Stimulated activated naive CD4-positive, alpha-beta T cell treated with Interleukin-2 at 50 U/mL for 16 hours (primary cell): ENCODE results near the gene RNU1-3.
"Not testable (repeated sequence)": the region's sequence is repeated elsewhere in the genome, so short reads cannot be mapped to it uniquely, and the experiment has no call there.

Experiments used
- DNase-seq: peaks from one replicate; lab custom pipeline; 2025; lab: John Stamatoyannopoulos, UW

Gene RNU1-3

DNA sequence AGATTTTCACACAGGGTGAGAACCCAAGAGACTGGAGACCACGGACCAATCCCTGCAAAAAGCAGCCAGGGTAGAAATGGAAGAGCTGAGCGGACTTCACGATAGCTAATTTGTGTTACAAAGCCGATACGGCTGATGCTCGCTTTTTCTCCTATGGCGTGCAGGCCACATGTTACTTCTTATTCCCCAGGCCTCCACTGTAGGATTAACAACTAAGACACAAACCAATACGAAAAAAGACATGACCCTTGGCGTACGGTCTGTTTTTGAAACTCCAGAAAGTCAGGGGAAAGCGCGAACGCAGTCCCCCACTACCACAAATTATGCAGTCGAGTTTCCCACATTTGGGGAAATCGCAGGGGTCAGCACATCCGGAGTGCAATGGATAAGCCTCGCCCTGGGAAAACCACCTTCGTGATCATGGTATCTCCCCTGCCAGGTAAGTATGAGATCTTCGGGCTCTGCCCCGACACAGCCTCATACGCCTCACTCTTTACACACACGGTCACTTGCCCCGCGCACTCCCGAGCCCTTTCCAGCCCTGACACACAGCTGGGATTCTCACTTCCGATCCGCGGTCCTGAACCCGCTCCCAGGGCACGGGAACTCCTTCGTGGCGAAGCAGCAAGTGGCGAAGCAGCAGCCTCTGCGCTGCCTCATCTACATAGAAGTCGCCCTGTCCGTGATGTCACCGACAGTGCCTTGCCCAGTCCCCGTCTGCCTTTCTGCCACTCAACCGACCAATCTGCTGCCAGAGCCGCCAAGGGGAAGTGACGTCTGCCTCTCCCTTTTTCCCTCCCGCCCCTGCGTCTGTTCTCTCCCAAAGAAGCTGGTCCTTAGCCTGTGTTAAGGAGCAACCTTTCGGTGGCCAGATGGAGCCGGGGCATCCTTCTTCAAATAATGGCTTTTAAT, at the start of gene RNU1-3:
TSS of gene RNU1-3 (minus strand) at position 447 of the 912 bp plus-strand sequence.
- not testable (repeated sequence) for DNase-seq

DNA sequence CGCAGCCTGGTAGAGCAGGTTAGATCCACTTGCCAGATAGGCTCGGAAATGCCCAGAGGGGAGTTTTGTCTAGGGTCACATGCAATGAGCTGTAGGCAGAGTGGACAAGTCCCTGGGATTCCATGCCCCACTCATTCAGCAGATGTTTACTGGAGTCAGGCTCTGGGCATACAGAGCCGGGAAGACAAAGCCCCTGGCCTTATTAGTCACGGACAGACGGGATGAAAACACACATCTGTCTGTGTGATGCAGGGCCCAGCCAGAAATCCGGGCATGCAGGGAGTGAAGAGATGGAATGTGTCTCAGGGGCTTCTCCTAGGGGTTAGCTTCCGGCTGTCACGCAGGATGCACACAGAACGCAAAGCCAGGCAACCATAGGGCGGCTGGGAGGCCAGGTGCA, 46.7 kb upstream of the RNU1-3 start:
- not testable (repeated sequence) for DNase-seq

- DNase-seq: not testable (repeated sequence)
Observed at GRCh38 chr1:16712984-16713383, 46.2 kb upstream of the RNU1-3 start.

GRCh38 chr1:16712582-16712981, 45.8 kb upstream of the RNU1-3 start:
- DNase-seq: not testable (repeated sequence)

DNA sequence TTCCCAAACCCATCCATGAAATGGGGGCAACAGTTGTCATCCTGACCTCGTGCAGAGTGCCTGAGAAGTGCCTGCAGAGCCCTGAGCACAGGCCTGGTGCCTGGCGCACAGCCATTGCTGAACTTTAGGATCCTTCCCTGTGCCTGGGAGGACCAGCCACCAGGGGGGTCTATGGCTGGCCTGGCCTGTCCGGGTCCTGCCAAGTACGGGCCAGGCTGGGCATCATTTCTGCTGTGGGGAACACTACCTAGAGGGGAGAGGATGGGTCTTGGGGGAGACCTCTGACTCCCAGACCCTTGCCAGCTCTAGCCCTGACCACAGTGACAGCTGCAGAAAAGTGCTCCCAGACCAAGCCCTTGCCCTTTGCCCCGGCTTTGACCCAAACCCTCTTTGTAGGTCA, 45.4 kb upstream of the RNU1-3 start:
- not testable (repeated sequence) for DNase-seq

- not testable (repeated sequence) for DNase-seq
Observed at GRCh38 chr1:16710618-16711017, 43.9 kb upstream of the RNU1-3 start.

DNA sequence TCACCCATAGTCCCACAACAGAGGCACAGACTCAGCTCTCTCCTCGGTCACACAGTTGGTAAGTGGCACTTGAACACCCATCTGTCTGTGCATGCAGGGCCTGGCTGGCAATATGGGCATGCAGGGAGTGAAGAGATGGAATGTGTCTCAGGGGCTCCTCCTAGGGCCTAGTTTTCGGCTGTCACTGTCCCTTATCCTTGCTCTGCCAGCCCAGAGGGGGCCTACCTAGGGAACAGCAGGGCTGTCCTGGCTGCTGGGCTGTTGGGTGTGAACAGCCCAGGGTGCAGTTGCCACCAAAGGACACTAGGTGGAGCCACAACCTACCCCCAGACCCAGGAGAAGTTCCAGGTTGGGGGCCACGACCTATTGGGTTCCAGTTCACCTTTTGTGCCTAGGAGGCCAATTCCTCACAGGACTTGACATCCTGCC, 42.9 kb upstream of the RNU1-3 start:
- DNase-seq: peak; percentile 15

GRCh38 chr1:16708704-16709103, 42.0 kb upstream of the RNU1-3 start:
- not testable (repeated sequence) for DNase-seq

- not testable (repeated sequence) for DNase-seq
Observed at GRCh38 chr1:16707130-16708093, 40.7 kb upstream of the RNU1-3 start.

DNA sequence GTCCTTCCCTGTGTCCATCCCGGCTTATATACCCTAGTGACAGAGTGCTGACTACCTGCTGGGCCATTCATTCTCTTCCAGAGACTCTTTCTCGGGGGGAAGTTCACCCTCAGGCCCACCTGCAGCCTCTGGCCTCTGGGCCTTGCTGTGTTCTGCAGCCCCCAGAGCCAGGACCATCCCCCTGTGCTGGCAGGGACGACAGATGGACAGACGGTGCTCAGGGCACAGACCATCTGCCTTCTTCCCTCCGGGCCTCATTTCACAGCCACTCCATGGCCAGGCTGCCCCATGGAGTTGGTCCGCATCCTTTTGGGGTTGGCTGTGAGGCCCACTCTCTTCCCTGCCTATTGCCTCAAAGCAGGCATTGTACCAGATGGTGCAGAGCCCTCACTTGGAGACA, 39.6 kb upstream of the RNU1-3 start:
- not testable (repeated sequence) for DNase-seq

DNA sequence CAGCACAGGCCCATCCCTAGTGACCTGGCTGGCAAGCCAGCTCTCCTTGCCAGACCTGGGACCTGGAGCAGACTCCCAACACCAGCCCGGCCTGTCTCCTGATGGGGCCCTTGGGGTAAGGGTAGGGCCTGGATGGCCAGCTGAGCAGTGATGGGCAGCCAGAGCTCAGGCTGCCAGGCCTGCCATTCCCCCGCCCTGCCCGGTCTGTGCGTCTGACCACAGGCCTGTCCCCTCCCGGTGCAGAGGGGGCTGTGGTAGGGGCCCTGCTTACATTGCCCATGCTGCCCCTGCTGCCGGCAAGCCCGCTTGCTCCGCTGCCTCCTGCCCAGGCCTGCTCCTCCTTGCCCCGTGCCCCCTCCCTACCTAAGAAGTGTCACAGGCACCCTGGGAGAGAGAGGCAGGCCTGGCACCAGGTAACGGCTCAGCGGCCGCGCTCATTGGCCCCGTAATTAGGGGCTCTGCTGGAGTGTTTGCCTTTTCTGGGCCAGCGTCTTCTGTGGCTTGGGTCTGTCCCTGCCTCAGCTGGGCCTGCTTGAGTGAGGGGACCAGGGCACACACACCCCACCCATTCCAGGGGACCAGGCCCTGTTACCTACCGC, 37.9 kb upstream of the RNU1-3 start:
- DNase-seq: not testable (repeated sequence)

DNA sequence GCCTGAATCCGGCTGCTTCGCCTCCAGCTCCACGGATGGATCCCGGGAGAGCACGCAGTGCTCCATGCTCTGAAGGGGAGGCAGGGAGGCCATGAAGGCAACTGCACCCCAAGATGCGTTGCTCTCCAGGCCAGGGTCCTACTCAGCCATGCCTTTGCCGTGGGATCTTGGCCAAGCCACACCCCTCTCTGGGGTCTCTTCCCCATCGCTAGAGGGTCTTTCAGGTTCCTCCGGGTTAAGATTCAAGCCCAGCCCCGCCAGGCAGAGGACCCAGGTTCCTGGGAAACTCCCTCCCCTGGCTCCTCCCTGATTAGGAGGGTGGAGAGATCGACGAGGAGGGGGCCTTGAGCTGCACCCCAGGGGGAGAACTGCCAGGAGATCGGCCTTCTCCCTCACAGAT, 37.3 kb upstream of the RNU1-3 start:
- DNase-seq: not testable (repeated sequence)

- not testable (repeated sequence) for DNase-seq
Observed at GRCh38 chr1:16703602-16704001, 36.9 kb upstream of the RNU1-3 start.

DNA sequence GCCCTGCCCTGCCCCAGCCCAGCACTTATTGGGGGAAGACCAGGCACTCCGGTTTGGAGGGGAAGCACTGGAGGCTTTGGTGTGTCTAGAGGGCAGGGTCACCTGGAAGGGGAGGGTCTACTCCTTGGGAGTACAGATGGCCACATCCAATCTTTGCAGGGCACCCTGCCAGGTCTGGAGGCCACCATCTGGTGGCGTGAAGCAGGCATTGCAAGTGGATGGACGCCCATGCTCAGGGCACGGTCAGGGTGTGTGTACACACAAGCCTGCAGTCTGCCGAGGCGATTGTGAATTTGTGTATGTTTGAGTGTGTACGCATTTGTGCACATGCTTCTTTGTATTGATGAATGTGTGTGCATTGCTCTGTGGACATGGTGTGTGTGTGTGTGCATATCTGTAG, 36.4 kb upstream of the RNU1-3 start:
- DNase-seq: not testable (repeated sequence)

DNA sequence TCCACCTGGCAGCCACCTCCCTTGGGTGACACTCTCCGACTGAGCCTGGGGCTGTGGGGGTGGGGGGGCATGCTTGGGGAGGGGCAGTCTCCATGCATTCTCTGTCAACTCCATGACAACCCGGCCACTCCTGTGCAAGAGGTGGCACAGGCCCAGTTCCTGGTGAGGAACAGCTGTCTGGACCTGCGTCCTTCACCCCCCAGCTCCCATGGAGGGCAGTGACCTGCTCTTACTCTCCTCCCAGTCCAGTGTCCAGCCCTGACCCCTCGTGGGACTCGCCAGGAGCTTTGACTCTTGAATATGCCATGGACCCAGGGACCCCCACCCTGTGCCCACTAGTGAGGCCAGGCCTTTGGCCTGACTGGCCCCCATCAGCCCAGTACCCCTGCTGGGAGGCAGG, 35.5 kb upstream of the RNU1-3 start:
- not testable (repeated sequence) for DNase-seq

GRCh38 chr1:16701189-16701588, 34.4 kb upstream of the RNU1-3 start:
- DNase-seq: not testable (repeated sequence)

GRCh38 chr1:16700138-16700895, 33.6 kb upstream of the RNU1-3 start:
- DNase-seq: not testable (repeated sequence)

- not testable (repeated sequence) for DNase-seq
Observed at GRCh38 chr1:16699440-16699839, 32.7 kb upstream of the RNU1-3 start.

GRCh38 chr1:16697152-16697551, 30.4 kb upstream of the RNU1-3 start:
- not testable (repeated sequence) for DNase-seq

GRCh38 chr1:16696507-16697150, 29.9 kb upstream of the RNU1-3 start:
- DNase-seq: not testable (repeated sequence)

- DNase-seq: not testable (repeated sequence)
Observed at GRCh38 chr1:16694308-16694702, 27.6 kb upstream of the RNU1-3 start.
